LNCaP clone FGC (cell line): Measurements from ENCODE around the gene FEM1A.

Experiments
- DNase-seq: peaks from one replicate; pipeline ENCODE4 v3.0.0-alpha.2; 2011; ENCODE audit warnings: low read depth
- H3K4me3 ChIP-seq: 2 replicates; pipeline ENCODE4 v1.5.1; 2011; ENCODE audit warnings: mild to moderate bottlenecking, low read depth, low read length, control low read depth
- TF ChIP-seq, protein P1 (sequence below): IDR thresholded peaks from 2 replicates; pipeline ENCODE4 v1.5.1; 2012; ENCODE audit warnings: mild to moderate bottlenecking; ENCODE audit not compliant: control insufficient read depth, insufficient read depth; ENCODE audit errors: extremely low read depth

Gene FEM1A

DNA sequence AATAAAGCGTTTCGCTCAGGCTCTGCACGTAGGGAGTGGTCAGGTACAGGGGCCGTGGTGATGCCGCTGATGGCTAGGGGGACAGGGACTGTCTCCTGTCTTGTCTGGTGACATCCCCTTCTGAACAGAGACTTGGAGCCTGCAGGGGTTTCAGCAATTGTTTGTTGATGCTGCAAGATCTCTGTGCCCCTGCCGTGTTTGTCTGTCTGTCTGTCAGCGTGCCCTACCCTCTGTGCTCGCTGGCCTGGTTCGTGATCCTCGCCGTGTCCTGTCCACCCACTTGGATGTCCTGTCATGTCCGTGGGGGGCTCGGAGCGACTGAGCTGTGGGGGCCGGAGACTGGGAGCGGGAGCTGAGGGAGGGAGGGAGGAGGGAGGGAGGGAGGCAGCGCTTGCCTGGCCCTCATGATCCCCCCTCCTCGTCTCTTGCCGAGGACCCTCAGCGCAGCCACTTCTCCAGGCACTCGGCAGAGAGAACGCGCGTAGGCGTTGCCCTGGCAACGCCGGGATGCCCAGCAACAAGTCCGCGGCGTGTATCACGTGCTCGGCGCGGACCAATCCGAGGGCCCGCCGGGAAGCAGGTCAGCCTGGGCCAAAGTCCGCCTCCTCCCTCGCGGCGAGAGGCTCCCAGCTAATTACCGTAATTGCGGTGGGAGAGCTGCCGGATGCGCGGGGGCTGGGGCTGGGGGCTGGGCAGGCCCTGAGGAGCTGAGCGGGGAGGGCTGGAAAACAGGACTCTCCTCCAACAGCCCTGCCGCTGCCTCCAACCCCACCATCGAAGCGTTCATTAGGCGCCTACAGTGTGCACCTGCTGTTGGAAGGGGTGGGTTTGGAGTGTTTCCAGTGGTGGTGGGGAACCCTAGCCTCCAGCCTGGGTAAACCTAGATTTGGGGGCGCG lies 31.9 kb upstream of the FEM1A start:
- DNase-seq = peak; percentile 32
- TF ChIP-seq, protein P1, sequence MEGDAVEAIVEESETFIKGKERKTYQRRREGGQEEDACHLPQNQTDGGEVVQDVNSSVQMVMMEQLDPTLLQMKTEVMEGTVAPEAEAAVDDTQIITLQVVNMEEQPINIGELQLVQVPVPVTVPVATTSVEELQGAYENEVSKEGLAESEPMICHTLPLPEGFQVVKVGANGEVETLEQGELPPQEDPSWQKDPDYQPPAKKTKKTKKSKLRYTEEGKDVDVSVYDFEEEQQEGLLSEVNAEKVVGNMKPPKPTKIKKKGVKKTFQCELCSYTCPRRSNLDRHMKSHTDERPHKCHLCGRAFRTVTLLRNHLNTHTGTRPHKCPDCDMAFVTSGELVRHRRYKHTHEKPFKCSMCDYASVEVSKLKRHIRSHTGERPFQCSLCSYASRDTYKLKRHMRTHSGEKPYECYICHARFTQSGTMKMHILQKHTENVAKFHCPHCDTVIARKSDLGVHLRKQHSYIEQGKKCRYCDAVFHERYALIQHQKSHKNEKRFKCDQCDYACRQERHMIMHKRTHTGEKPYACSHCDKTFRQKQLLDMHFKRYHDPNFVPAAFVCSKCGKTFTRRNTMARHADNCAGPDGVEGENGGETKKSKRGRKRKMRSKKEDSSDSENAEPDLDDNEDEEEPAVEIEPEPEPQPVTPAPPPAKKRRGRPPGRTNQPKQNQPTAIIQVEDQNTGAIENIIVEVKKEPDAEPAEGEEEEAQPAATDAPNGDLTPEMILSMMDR = no peak
- peak overlapping the region; percentile 25 for H3K4me3 ChIP-seq

DNA sequence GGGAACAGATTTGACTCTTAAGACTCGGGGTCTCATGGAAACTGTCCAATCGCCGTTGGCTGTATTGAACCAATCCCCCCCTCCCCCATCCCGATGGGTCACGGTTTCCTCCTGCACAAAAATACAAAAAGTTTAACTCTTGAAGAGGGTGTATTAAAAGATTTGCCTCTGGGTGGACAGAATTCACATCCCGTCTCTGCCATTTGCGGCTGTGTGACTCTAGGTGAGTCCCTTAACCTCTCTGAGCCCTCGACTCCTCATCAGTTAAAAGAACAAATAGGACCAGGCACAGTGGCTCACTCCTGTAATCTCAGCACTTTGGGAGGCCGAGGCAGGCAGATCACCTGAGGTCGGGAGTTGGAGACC lies 31.3 kb upstream of the FEM1A start:
- TF ChIP-seq, protein P1 = no peak
- H3K4me3 ChIP-seq = peak overlapping the region; percentile 25; the same call in 1 of the 2 replicates
- no peak for DNase-seq

DNA sequence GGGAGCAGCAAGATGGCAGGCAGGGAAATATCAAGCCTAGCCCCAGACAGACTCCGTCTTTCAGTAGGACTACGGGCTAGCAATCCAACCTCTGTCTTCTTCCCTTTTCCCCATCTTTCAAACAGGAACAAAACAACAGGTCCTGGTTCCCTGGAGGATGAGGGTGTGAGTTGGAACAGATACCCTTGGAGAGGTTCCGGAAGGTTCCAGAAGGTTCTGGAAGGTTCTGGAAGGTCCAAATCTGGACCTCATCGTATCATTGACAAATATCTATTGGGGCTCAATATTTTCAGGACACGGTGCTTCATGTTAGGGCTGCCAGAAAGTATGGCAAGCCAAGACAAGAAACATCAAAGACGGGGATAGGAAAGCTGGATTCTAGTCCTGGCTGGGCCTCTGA lies 28.5 kb upstream of the FEM1A start:
- H3K4me3 ChIP-seq = no peak overlapping the region
- no peak for DNase-seq
- TF ChIP-seq, protein P1 = no peak

DNA sequence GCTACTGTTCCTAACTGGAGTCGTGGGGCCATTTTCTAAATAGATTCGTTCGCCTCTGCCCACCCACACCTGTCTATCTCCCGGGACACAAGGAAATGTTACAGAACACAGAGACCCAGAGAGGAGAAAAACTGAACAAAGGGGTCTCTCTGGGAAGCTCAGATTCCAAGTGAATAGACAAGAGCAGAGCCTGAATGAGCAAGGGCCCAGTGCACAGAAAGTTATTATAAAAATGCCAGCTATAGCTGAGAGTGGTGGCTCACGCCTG lies 27.2 kb upstream of the FEM1A start:
- no peak overlapping the region for H3K4me3 ChIP-seq
- TF ChIP-seq, protein P1 = no peak
- DNase-seq = no peak

DNA sequence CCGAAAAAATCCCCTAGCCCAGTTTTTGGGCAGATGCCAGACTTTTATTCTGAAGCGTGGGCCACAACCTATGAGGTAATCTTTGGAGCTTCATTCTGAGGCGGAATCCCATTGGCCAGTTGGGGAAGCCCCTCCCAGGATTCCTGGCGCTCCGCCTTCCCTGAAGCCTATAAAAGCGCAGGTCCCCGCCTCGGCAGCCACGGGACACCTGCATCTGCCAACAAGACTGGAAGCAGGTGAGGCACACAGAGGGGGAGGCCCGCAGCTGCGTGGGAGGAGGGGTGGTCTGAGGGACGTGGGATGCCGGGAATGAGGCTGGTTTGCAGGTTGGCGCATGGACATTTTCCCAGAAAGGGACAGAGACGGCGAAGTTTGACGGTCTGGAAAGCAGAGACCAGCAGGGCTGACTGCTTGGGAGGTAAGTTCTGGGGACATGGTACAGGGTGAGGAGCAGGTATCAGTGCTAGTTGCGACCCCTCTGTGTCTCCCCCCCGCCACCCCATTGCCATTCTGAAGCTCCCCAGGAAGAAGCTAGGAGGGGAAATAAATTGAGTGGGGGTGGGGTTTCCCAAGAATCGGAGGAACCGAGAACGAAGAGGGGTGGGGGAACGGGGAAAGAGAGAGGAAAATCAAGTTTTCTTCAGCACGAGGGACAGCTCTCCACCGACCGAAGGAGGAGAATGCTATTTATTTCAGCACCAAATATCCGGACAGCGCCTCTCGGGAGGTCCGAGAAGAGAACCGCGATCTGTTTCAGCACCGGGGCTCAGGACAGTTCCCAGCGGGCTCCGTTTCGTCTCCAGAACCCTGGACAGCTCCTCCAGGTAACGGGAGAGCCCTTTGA lies 22.4 kb upstream of the FEM1A start:
- TF ChIP-seq, protein P1 = no peak
- no peak overlapping the region for H3K4me3 ChIP-seq
- DNase-seq = peak; percentile 59

DNA sequence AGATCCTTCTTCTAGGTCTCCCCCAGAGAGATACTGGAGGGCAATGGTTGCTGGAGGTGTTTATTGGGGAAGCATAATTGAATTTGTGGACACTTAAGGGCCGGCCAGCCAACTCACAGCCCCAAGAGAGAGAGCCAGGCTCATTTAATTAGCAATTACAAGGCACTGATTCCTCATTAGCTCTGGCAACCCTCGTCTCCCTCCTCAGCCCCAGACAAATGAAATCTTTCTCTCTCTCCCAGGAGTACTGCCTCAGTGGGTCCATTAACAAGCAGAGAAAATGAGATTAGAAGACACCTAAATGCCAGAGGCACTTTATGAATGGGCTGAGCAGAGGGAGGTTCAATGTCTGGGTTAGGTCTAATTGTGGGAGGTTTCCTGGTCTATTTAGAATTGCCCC lies 19.0 kb upstream of the FEM1A start:
- TF ChIP-seq, protein P1 = no peak
- no peak for DNase-seq
- H3K4me3 ChIP-seq = no peak overlapping the region
